Kidney (tissue), 14 donors: ENCODE data around the gene SOX5. TPM values are rescaled to one million over a fixed set of nuclear protein-coding genes. Genes with fewer than 3 reads are reported as not detected.

ENCODE experiments used
- DNase-seq, 5 donors: peaks; one replicate each; pipeline ENCODE4 v3.0.0-alpha.2; 2013 to 2020
- FAIRE-seq: peaks from 2 replicates; lab custom pipeline; 2012; peaks lifted over from hg19 to GRCh38; lab: Jason Lieb, UNC
- H3K27ac ChIP-seq, 2 donors: one replicate each; pipeline ENCODE4 v1.7.0; 2013; ENCODE audit warnings: low read depth in 2 of 2, low read length in 2 of 2, inconsistent platforms in 1 of 2
- H3K27me3 ChIP-seq: one replicate; pipeline ENCODE4 v1.7.1; 2013; ENCODE audit warnings: low read length, inconsistent platforms; ENCODE audit not compliant: control insufficient read depth, insufficient read depth
- H3K36me3 ChIP-seq, 3 donors: one replicate each; pipeline versions ENCODE4 v1.7.0 to v1.7.1; 2013; ENCODE audit warnings: low read length in 3 of 3, control low read depth in 1 of 3, inconsistent platforms in 1 of 3; ENCODE audit not compliant: insufficient read depth in 3 of 3, control insufficient read depth in 2 of 3
- H3K4me1 ChIP-seq, 3 donors: one replicate each; pipeline versions ENCODE4 v1.7.0 to v1.7.1; 2013; ENCODE audit warnings: low read length in 3 of 3, inconsistent platforms in 1 of 3, low read depth in 1 of 3; ENCODE audit not compliant: control insufficient read depth in 2 of 3, insufficient read depth in 2 of 3
- H3K4me3 ChIP-seq, 3 donors: one replicate each; pipeline versions ENCODE4 v1.7.0 to v1.8.1; 2013; ENCODE audit warnings: low read length in 3 of 3, control low read depth in 1 of 3, inconsistent platforms in 1 of 3
- H3K9ac ChIP-seq, 3 donors: one replicate each; pipeline versions ENCODE4 v1.7.0 to v1.7.1; 2013; ENCODE audit warnings: low read length in 3 of 3, control low read depth in 1 of 3, inconsistent platforms in 1 of 3
- H3K9me3 ChIP-seq, 3 donors: one replicate each; pipeline versions ENCODE4 v1.7.0 to v1.7.1; 2013; ENCODE audit warnings: low read length in 3 of 3, control low read depth in 1 of 3, inconsistent platforms in 1 of 3; ENCODE audit not compliant: control insufficient read depth in 2 of 3, insufficient read depth in 1 of 3
- intact Hi-C: fragments of 100-400 bp; cut with DNase I; formaldehyde crosslinking; loops from one replicate; pipeline ENCODE4 v1.11.1; 2022
- polyA plus RNA-seq: library from polyadenylated mRNA; stranded (reverse); fragments of 350-450 nt; fragmentation: Illumina TruSeq; extraction: RNeasy Lipid Tissue Mini Kit (QIAGEN cat#74804); gene quantifications from one replicate; pipeline ENCODE4 v1.2.3, GENCODE V29; 2014; ENCODE audit warnings: low read depth, low replicate concordance; ENCODE audit not compliant: insufficient read depth
- total RNA-seq: library from RNA; stranded (reverse); fragmentation: NEBNext Ultra II Directional; extraction: Animal tissue kit (Norgen Biotek cat#: 25700); gene quantifications from one replicate; pipeline ENCODE4 v1.2.1, GENCODE V29; 2021
- TF ChIP-seq, protein P1 (sequence below): IDR thresholded peaks from 3 replicates; pipeline ENCODE4 v1.5.1; 2012; ENCODE audit warnings: mild to moderate bottlenecking, moderate library complexity, borderline replicate concordance; ENCODE audit not compliant: insufficient read depth; ENCODE audit errors: extremely low read depth
- donor health status: control.
- donor health status: control.
- donor health status: control.
- donor health status: control.
- donor health status: control.
- donor health status: DM: yes; HTN: yes; CAD: no.
- donor health status: Normal renal cell carcinoma (clear cell type).

The SOX5 gene
- total and polyA plus RNA-seq, 2 donors from 2014 or later: 0.54 to 10.8 TPM

DNA sequence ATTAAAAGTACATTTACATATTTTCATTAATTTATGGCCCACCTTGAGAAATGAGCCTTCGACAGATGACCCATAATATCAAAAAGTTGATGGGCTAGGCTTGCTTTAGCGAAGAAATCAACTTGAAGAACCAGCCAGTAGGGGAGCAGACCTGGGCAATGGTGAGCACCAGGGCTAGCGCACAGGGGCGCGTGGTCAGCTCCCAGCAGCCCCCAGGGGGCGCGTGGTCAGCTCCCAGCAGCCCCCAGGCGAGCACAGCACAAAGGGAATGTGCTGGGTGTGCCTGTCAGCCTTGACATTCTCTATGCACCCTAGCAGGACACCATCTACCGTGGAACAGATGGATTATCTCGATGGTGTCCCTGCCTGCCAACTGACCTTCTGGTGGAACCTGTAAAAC lies 15.3 kb upstream of the SOX5 start:
- no peak overlapping the region for H3K27ac ChIP-seq
- H3K9me3 ChIP-seq: no peaks in the 10 kb centered on the region
- no peaks in the 10 kb centered on the region for H3K36me3 ChIP-seq
- H3K9ac ChIP-seq: no peak overlapping the region
- no peaks in the 10 kb centered on the region for H3K27me3 ChIP-seq
- DNase-seq (no peak), FAIRE-seq (no peak)
- intact Hi-C loops: no loop called here
- H3K4me1 ChIP-seq: no peaks in the 10 kb centered on the region
- H3K4me3 ChIP-seq: no peak overlapping the region
- TF ChIP-seq, protein P1, sequence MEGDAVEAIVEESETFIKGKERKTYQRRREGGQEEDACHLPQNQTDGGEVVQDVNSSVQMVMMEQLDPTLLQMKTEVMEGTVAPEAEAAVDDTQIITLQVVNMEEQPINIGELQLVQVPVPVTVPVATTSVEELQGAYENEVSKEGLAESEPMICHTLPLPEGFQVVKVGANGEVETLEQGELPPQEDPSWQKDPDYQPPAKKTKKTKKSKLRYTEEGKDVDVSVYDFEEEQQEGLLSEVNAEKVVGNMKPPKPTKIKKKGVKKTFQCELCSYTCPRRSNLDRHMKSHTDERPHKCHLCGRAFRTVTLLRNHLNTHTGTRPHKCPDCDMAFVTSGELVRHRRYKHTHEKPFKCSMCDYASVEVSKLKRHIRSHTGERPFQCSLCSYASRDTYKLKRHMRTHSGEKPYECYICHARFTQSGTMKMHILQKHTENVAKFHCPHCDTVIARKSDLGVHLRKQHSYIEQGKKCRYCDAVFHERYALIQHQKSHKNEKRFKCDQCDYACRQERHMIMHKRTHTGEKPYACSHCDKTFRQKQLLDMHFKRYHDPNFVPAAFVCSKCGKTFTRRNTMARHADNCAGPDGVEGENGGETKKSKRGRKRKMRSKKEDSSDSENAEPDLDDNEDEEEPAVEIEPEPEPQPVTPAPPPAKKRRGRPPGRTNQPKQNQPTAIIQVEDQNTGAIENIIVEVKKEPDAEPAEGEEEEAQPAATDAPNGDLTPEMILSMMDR: no peak

DNA sequence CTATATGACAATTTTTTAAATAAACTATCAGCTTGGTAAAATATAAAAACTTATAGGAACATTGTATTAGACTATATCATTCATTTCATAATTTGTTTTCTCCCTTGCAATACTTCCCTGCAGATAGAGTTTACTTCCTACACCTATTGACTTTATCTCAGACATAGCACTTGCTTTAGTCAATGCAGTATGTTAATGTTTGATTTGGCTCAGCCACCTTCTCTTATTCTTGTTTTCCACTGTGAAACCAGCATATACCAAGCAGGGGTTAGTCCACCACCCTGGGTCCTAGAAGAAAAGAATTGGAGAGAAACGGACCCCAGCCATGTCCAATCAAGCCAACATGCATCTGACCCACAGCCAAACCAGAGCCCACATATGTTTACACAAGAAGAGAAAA lies 10.4 kb upstream of the SOX5 start:
- TF ChIP-seq, protein P1: no peak
- no peak for DNase-seq
- Histone ChIP-seq H3K9ac (no peak overlapping the region), H3K36me3 (no peaks in the 10 kb centered on the region), H3K27ac (no peak overlapping the region), H3K4me1 (no peaks in the 10 kb centered on the region), H3K27me3 (no peaks in the 10 kb centered on the region), H3K4me3 (no peak overlapping the region), H3K9me3 (no peaks in the 10 kb centered on the region)
- intact Hi-C loops: no loop called here
- no peak for FAIRE-seq

DNA sequence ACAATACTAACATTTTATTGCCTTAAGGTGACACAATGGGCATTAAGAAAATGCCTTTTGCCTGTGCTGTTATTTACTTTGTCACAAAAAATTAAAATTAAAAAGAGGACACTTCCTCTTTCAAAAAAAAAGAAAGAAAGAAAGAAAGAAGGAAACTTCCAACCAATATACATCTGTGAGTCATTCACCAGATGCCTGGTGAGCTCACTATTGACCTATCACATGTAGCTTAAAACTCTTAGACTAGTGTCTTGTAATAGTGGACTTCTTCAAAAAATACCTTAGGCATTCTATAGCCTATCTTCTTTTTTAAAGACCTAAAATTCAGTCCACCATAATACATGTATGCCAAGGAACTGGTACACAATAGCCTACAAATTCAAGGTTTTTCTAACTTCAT lies 4.9 kb upstream of the SOX5 start:
- no peak for FAIRE-seq
- intact Hi-C loops: no loop called here

More for the DNA sequence above, 4.9 kb upstream of the SOX5 start:
- no peaks in the 10 kb centered on the region for H3K9me3 ChIP-seq
- no peaks in the 10 kb centered on the region for H3K4me1 ChIP-seq
- TF ChIP-seq, protein P1: no peak
- H3K9ac ChIP-seq: no peak overlapping the region
- no peaks in the 10 kb centered on the region for H3K27me3 ChIP-seq
- no peak for DNase-seq
- no peaks in the 10 kb centered on the region for H3K36me3 ChIP-seq
- H3K4me3 ChIP-seq: no peak overlapping the region
- no peak overlapping the region for H3K27ac ChIP-seq
